Activated gamma-delta T cell treated with Interleukin-2 at 50 U/mL for 16 hours (primary cell): ENCODE results near the gene ZNF628.

Experiments used
- DNase-seq: peaks from one replicate; pipeline ENCODE4 v3.0.0-alpha.2; 2020

ZNF628 gene

GRCh38 chr19:55466241-55466614 is 10.2 kb upstream of the ZNF628 start:
- DNase-seq: no peak

- peak; percentile 73 for DNase-seq
These were observed 9.0 kb upstream of the ZNF628 start for GRCh38 chr19:55467236-55468053.

- no peak for DNase-seq
These were observed 8.4 kb upstream of the ZNF628 start for GRCh38 chr19:55468054-55468393.

GRCh38 chr19:55471266-55471665 is 5.2 kb upstream of the ZNF628 start:
- DNase-seq: no peak

GRCh38 chr19:55472463-55472862 is 4.0 kb upstream of the ZNF628 start:
- no peak for DNase-seq

GRCh38 chr19:55473225-55474012 is 3.0 kb upstream of the ZNF628 start:
- DNase-seq: no peak

GRCh38 chr19:55474269-55475265 is 1.9 kb upstream of the ZNF628 start:
- no peak for DNase-seq

GRCh38 chr19:55477905-55478304 is 1.5 kb downstream of the ZNF628 start:
- no peak for DNase-seq

GRCh38 chr19:55478364-55478763 is 1.9 kb downstream of the ZNF628 start:
- DNase-seq: no peak

- DNase-seq: no peak
These were observed 2.6 kb downstream of the ZNF628 start for GRCh38 chr19:55479045-55479444.

GRCh38 chr19:55479451-55480230 is 3.2 kb downstream of the ZNF628 start:
- no peak for DNase-seq

GRCh38 chr19:55481148-55481793 is 4.9 kb downstream of the ZNF628 start:
- DNase-seq: no peak

- DNase-seq: no peak
These were observed 5.4 kb downstream of the ZNF628 start for GRCh38 chr19:55481794-55482155.

- DNase-seq: no peak
These were observed 5.9 kb downstream of the ZNF628 start for GRCh38 chr19:55482156-55482961.

GRCh38 chr19:55482967-55483705 is 6.7 kb downstream of the ZNF628 start:
- no peak for DNase-seq

- DNase-seq: no peak
These were observed 7.5 kb downstream of the ZNF628 start for GRCh38 chr19:55483706-55484592.

GRCh38 chr19:55484593-55485438 is 8.4 kb downstream of the ZNF628 start, which contains the start of gene NAT14:
TSS of gene NAT14 (plus strand) at chr19:55485188. CDS start at chr19:55485709, 521 bp downstream.
- DNase-seq: peak; percentile 50

GRCh38 chr19:55485439-55486011 is 9.1 kb downstream of the ZNF628 start:
- no peak for DNase-seq
